Activated CD4-positive, alpha-beta T cell treated with anti-CD3 and anti-CD28 coated beads, Interleukin-2, amount 10 ng/mL, durations not matched to agents 7 days and 5 days (primary cell): ENCODE data around the gene ELOVL1. TPM values are rescaled to one million over a fixed set of nuclear protein-coding genes. Genes with fewer than 3 reads are reported as not detected.

Experiments
- CTCF ChIA-PET: fragments of 350-600 bp; sonication (Branson Sonifier 250); formaldehyde crosslinking; loops from one replicate; lab custom pipeline; 2021; ENCODE audit warnings: antibody characterized with exemption; lab: Charles Lee
- POLR2A ChIA-PET: fragments of 350-600 bp; sonication (Branson Sonifier 250); formaldehyde crosslinking; loops from one replicate; lab custom pipeline; 2021; ENCODE audit warnings: antibody characterized with exemption; lab: Charles Lee
- DNase-seq: peaks from one replicate; pipeline ENCODE4 v3.0.0-alpha.2; 2020
- H3K27ac Mint-ChIP-seq: one replicate; pipeline ENCODE4 v1.8.0; 2021; ENCODE audit warnings: mild to moderate bottlenecking, moderate library complexity, mixed read lengths
- H3K27me3 Mint-ChIP-seq: one replicate; pipeline ENCODE4 v1.8.0; 2021; ENCODE audit warnings: mixed read lengths
- H3K36me3 Mint-ChIP-seq: one replicate; pipeline ENCODE4 v1.8.0; 2021; ENCODE audit warnings: low read depth, mixed read lengths
- H3K4me1 Mint-ChIP-seq: one replicate; pipeline ENCODE4 v1.8.0; 2021; ENCODE audit warnings: mixed read lengths
- H3K4me3 Mint-ChIP-seq: one replicate; pipeline ENCODE4 v1.8.0; 2021; ENCODE audit warnings: mild to moderate bottlenecking, moderate library complexity, mixed read lengths
- H3K9me3 Mint-ChIP-seq: one replicate; pipeline ENCODE4 v1.8.0; 2021; ENCODE audit warnings: mixed read lengths
- total RNA-seq, 2 experiments: library from RNA; stranded (reverse); gene quantifications; one replicate each; pipeline ENCODE4 v1.2.3, GENCODE V29; 2021

ELOVL1 gene
- total RNA-seq, 2 experiments from 2014 or later, result 77.1 to 85.0 TPM

DNA sequence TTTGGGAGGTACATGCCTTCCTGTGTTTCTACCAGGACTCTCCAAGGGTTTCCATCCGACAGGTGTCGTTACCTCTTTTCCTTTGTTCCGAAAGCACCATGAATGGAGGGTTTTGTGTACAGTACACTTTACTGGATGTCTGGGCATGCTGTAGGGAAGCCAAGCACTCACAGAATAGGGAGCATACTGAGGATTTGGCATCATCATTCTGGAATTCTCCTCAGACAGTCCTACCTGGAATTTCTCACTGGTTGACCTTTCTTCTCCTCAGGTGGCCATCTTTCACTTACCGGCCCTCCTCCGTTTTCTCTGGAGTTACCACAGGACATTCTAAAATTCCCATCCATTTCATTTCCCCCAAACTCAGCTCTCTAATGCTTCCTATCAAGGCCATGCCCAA is 36.1 kb downstream of the ELOVL1 start:
- H3K36me3 Mint-ChIP-seq, result no peaks in the 10 kb centered on the region
- POLR2A ChIA-PET, result interaction anchor here (0.6 kb wide), 1 partner anchor 63 kb away, joined by 4 read pairs; no protein-coding TSS in a partner anchor
- H3K9me3 Mint-ChIP-seq, result peaks cover 10% of the 10 kb centered on the region
- CTCF ChIA-PET, result no interaction called here
- H3K27ac Mint-ChIP-seq, result no peak overlapping the region
- no peaks in the 10 kb centered on the region for H3K27me3 Mint-ChIP-seq
- peaks cover 20% of the 10 kb centered on the region for H3K4me1 Mint-ChIP-seq
- H3K4me3 Mint-ChIP-seq, result no peak overlapping the region
- DNase-seq, result no peak

DNA sequence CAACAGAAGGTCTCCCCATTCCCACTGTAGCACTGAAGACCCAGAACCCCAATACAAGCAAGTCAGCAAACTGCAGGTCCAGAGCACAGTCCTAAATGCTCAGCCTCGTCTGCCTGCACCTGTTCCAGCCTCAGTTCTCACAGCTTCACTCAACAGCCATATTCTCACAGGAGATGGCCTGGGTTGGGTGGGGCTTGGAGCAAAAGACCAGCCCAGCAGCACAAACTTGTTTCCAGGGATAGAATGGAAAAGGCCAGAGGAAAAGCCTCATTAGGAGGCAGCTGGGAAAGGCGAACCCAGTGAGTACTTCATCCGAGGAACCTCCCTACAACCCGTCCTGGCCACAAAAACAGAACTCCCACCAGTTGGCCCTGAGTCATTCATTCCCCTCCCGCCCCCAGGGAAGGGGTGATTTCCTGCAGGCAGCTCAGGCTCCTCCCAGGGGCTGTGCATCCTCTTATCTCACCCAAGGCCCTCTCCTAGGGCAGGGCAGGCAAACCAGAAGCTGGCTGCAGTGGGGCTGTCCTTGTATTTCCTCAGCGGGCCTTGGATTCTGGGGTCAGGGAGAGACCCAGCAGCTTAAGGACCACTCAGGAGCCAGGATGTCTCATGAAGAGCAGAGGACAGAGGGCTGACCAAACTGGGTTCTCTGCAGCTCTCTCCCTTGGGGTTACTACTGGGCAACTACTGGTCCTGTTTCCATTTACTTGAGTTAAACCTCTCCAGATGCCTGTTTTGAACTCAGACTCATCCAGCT is 37.6 kb downstream of the ELOVL1 start:
- DNase-seq, result no peak
- H3K9me3 Mint-ChIP-seq, result peaks cover 16% of the 10 kb centered on the region
- no peaks in the 10 kb centered on the region for H3K36me3 Mint-ChIP-seq
- ChIA-PET CTCF (no interaction called here), POLR2A (interaction anchor here (0.7 kb wide), 1 partner anchor 337 kb away, joined by 4 read pairs; no protein-coding TSS in a partner anchor)
- H3K4me1 Mint-ChIP-seq, result peaks cover 20% of the 10 kb centered on the region
- no peaks in the 10 kb centered on the region for H3K27me3 Mint-ChIP-seq
- no peak overlapping the region for H3K4me3 Mint-ChIP-seq
- H3K27ac Mint-ChIP-seq, result no peak overlapping the region

DNA sequence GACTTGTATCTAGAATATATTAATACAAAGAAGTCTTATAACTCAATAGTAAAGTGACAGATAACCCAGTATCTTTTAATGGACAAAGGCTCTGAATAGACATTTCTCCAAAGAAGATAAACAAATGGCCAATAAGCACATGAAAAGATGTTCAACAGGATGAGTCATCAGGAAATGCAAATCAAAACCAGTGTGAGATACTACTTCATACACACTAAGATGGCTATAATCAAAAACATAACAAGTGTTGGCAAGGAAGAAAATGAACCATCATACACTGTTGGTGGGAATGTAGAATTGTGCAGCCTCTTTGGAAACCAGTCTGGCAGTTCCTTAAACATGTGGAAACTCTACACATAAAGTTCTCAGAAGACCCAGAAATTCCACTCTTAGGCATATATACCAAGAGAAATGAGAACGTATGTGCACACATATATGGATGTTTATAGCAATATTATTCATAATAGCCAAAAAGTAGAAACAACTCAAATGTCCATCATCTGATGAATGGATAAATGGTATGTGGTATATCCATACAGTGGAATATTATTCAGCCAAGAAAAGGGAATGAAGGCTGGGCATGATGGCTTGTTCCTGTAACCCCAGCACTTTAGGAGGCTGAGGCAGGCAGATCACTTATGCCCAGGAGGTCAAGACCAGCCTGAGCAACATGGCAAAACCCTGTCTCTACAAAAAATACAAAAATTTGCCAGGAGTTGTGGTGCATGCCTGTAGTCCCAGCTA is 40.1 kb downstream of the ELOVL1 start:
- Mint-ChIP-seq H3K36me3 (no peaks in the 10 kb centered on the region), H3K27me3 (no peaks in the 10 kb centered on the region), H3K4me1 (peaks cover 24% of the 10 kb centered on the region), H3K9me3 (peaks cover 22% of the 10 kb centered on the region), H3K27ac (no peak overlapping the region), H3K4me3 (no peak overlapping the region)
- POLR2A ChIA-PET, result no interaction called here
- CTCF ChIA-PET, result no interaction called here
- no peak for DNase-seq

DNA sequence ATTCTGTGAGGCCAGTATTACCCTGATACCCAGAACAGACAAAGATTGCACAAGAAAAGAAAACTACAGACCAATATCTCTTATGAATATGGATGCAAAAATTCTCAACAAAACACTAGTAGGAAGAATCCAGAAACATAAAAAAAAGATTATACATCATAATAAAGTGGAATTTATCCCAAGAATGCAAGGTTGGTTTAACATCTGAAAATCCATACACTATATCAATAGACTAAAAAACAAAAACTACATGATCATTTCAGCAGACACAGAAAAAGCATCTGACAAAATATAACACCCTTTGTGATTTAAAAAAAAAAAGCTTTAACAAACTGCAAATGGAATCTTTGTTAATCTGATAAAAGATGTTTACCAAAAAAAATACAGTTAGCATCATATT is 42.4 kb downstream of the ELOVL1 start:
- no peak overlapping the region for H3K4me3 Mint-ChIP-seq
- H3K27me3 Mint-ChIP-seq, result no peaks in the 10 kb centered on the region
- H3K36me3 Mint-ChIP-seq, result no peaks in the 10 kb centered on the region
- peaks cover 22% of the 10 kb centered on the region for H3K9me3 Mint-ChIP-seq
- POLR2A ChIA-PET, result no interaction called here
- no peak for DNase-seq
- no peak overlapping the region for H3K27ac Mint-ChIP-seq
- CTCF ChIA-PET, result no interaction called here
- H3K4me1 Mint-ChIP-seq, result peaks cover 23% of the 10 kb centered on the region

DNA sequence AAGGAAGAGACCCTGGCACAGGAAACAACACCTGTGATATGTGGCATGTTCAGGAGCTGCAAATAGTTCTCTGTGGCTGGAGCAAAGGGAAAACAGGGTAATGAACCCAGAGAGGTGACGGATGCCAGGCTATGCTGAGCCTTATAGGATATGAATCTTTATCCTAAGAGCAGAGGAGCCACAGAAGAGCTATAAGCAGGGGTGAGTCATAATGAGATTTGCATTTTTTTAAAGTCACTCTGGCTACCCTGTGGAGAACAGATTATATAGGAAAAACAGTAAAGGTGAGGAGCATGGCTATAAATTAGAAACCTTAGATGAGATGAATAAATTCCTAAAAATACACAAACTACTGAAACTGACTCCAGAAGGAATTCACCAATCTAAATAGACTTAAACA is 43.0 kb downstream of the ELOVL1 start:
- Mint-ChIP-seq H3K27ac (no peak overlapping the region), H3K27me3 (no peaks in the 10 kb centered on the region), H3K4me3 (no peak overlapping the region), H3K4me1 (peaks cover 17% of the 10 kb centered on the region), H3K36me3 (no peaks in the 10 kb centered on the region), H3K9me3 (peaks cover 22% of the 10 kb centered on the region)
- DNase-seq, result no peak
- POLR2A ChIA-PET, result no interaction called here
- CTCF ChIA-PET, result interaction anchor here (0.5 kb wide), 1 partner anchor 62 kb away, joined by 3 read pairs; no protein-coding TSS in a partner anchor

DNA sequence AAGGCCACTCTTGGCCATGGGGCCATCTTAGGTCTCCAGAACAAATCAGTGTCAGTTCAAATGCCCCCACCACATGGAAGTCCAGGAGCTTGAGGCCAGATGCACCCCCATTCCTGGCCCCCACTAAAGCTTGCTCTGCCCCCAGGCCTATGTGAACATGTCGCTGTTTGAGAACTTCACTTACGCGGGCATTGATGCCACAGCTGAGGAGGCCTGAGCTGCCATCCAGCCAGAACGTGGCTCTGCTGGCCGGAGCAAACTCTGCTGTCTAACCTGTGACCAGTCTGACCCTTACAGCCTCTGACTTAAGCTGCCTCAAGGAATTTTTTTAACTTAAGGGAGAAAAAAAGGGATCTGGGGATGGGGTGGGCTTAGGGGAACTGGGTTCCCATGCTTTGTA is 45.3 kb downstream of the ELOVL1 start:
- POLR2A ChIA-PET, result no interaction called here
- H3K27ac Mint-ChIP-seq, result no peak overlapping the region

DNA sequence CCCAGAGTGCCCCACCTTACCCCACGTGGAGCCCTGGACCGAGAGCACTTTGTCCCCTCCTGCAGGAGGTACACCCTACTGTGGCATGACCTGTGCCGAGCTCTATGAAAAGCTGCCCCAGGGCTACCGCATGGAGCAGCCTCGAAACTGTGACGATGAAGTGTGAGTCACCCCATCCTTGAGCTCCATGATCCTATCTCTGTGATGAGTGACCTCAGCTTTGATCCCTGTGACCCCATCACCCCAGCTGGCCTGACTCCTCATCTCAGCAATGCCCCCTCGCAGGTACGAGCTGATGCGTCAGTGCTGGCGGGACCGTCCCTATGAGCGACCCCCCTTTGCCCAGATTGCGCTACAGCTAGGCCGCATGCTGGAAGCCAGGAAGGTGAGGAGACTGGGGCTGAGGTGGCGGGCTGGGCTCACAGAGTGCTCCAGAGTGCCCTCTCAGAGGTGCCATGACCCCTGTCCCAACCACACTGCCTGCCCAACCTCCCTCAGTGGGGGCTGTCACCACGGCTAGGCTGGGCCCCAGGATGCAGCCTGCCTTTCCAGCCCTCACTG is 46.4 kb downstream of the ELOVL1 start:
- H3K4me3 Mint-ChIP-seq, result no peak overlapping the region
- peaks cover 12% of the 10 kb centered on the region for H3K9me3 Mint-ChIP-seq

More for the DNA sequence above, 45.3 kb downstream of the ELOVL1 start:
- Mint-ChIP-seq H3K36me3 (no peaks in the 10 kb centered on the region), H3K4me1 (peaks cover 12% of the 10 kb centered on the region), H3K27me3 (no peaks in the 10 kb centered on the region), H3K9me3 (peaks cover 15% of the 10 kb centered on the region), H3K4me3 (no peak overlapping the region)
- DNase-seq, result no peak
- CTCF ChIA-PET, result interaction anchor here (1.1 kb wide), 1 partner anchor 18 kb away, joined by 3 read pairs; no protein-coding TSS in a partner anchor

DNA sequence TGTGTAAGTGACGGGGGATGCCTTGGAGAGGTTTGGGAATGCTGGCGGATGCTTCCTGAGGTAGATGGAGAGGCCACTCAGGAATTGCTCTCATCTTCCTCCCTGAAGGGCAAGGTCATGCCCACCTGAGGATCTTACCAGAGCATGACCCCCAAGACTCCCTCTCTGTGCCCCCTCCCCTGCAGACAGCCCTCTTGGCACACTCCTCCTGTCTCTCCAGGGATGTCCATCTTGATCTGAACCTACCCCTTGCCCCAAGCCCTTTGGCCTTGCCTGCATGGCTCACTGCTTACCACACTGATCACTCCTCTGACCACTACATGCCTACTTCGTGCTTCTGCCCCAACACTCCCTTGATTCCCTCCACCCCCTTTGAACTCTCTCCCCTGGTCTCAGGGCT is 48.0 kb downstream of the ELOVL1 start:
- Mint-ChIP-seq H3K27ac (no peak overlapping the region), H3K4me1 (peaks cover 4% of the 10 kb centered on the region), H3K9me3 (peaks cover 3% of the 10 kb centered on the region), H3K27me3 (no peaks in the 10 kb centered on the region), H3K36me3 (no peaks in the 10 kb centered on the region), H3K4me3 (no peak overlapping the region)
- ChIA-PET CTCF (no interaction called here), POLR2A (no interaction called here)
- DNase-seq, result no peak

More for the DNA sequence above, 46.4 kb downstream of the ELOVL1 start:
- DNase-seq, result no peak
- CTCF ChIA-PET, result interaction anchor here (0.6 to 1.2 kb wide), 2 partner anchors 18 to 715 kb away, joined by 4 to 5 read pairs; no protein-coding TSS in a partner anchor
- POLR2A ChIA-PET, result no interaction called here
- Mint-ChIP-seq H3K27me3 (no peaks in the 10 kb centered on the region), H3K36me3 (no peaks in the 10 kb centered on the region), H3K4me1 (peaks cover 4% of the 10 kb centered on the region), H3K27ac (no peak overlapping the region)

DNA sequence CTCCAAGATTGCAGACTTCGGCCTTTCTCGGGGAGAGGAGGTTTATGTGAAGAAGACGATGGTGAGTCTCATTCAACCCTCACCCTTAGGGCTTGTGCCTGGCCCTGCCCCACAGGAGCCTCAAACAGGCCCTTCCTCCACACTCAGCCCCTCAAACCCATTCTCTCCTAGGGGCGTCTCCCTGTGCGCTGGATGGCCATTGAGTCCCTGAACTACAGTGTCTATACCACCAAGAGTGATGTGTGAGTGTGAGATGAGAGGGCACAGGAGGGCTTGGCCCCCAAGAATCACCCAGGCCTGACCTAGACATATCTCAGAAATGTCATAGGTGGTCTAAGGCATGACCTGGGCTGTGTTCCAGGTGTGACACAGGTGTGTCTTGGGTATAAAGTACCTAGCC is 48.5 kb downstream of the ELOVL1 start:
- ChIA-PET POLR2A (no interaction called here), CTCF (no interaction called here)
- Mint-ChIP-seq H3K4me1 (peaks cover under 1% of the 10 kb centered on the region), H3K4me3 (no peak overlapping the region), H3K9me3 (no peaks in the 10 kb centered on the region), H3K27me3 (no peaks in the 10 kb centered on the region), H3K36me3 (no peaks in the 10 kb centered on the region), H3K27ac (no peak overlapping the region)
- no peak for DNase-seq

DNA sequence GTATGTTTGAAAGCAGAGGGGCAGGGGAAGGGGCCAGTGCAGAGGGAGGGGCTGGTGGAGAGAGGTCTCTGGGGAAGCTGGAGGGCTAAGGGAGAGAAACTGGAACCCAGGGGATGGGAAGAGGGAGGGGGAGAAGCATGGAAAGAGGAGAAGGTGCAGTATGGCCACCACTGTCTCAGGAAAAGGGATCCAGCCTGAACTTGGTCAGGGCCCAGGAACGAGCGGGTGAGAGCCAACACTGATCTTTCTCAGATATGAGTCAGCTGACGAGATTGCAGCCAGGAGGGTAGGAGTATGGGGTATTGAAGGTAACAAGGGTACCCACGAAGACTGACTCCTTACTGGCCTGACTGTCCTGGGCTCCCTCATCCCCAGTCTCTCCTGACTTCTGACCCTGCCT is 49.0 kb downstream of the ELOVL1 start:
- H3K27ac Mint-ChIP-seq, result no peak overlapping the region
- no peaks in the 10 kb centered on the region for H3K4me1 Mint-ChIP-seq
- POLR2A ChIA-PET, result no interaction called here
- H3K36me3 Mint-ChIP-seq, result no peaks in the 10 kb centered on the region
- no peak overlapping the region for H3K4me3 Mint-ChIP-seq
- CTCF ChIA-PET, result no interaction called here
- H3K27me3 Mint-ChIP-seq, result no peaks in the 10 kb centered on the region
- no peak for DNase-seq
- no peaks in the 10 kb centered on the region for H3K9me3 Mint-ChIP-seq

DNA sequence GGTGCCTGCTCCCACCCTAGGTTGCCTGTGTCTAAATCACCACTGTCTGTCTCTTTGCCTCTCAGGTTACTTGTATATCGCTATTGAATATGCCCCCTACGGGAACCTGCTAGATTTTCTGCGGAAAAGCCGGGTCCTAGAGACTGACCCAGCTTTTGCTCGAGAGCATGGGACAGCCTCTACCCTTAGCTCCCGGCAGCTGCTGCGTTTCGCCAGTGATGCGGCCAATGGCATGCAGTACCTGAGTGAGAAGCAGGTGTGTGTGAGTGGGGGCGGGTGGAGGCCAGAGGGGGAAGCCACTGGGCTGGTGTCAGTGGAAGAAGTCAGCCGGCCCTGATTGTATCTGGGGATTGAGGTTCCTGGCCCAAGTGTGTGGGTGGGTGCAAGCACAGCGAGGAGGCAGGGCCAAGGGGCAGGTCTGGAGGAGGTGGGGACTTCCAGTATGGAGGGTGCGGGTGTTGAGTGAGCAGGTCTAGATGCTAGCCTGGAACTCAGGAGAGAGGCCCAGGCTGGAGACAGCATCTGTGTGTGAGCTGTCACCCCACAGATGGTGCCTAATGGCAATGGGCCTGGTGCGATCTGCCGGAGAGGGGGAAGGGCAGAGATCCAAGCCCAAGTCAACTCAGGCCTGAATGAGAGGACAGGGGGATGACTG is 49.9 kb downstream of the ELOVL1 start:
- H3K9me3 Mint-ChIP-seq, result no peaks in the 10 kb centered on the region
- no peak overlapping the region for H3K4me3 Mint-ChIP-seq
- no peak overlapping the region for H3K27ac Mint-ChIP-seq
- H3K4me1 Mint-ChIP-seq, result no peaks in the 10 kb centered on the region
- DNase-seq, result no peak
- H3K36me3 Mint-ChIP-seq, result no peaks in the 10 kb centered on the region
- CTCF ChIA-PET, result no interaction called here
- no peaks in the 10 kb centered on the region for H3K27me3 Mint-ChIP-seq
- POLR2A ChIA-PET, result no interaction called here

DNA sequence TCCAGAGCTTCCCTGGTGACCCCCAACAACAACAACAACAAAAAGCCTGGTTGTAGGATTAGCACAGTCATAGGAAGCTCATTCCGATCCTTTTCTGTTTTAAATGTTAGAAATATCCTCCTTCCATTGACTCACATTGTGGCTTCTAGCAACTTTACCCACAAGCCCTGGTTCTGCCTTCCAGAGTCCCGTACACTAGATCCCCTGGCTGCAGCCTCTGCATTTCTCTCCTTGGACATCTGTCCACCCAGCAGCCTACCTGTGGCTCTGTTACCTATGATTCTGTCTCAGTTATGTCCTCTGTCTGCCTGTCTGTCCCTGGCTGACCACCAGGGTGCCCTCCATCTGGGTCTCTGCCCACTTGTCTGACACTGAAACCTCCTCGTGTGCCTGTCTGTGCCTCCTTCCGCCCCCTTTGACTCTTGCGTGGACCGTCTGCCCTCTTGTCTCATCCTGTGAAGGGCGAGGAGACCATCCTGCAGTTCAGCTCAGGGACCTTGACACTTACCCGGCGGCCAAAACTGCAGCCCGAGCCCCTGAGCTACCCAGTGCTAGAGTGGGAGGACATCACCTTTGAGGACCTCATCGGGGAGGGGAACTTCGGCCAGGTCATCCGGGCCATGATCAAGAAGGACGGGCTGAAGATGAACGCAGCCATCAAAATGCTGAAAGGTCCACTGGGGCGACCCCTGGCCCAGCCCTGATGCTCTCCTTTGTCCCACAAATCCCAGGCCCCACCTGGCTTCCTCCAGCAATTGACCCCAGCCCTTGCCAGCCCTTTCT is 50.9 kb downstream of the ELOVL1 start:
- H3K4me1 Mint-ChIP-seq, result no peaks in the 10 kb centered on the region
- H3K9me3 Mint-ChIP-seq, result no peaks in the 10 kb centered on the region
- no peaks in the 10 kb centered on the region for H3K36me3 Mint-ChIP-seq
- ChIA-PET CTCF (interaction anchor here (1.3 to 1.7 kb wide), 2 partner anchors 12 to 24 kb away, joined by 3 to 4 read pairs; no protein-coding TSS in a partner anchor), POLR2A (no interaction called here)
- H3K27me3 Mint-ChIP-seq, result no peaks in the 10 kb centered on the region
- no peak overlapping the region for H3K27ac Mint-ChIP-seq
- no peak for DNase-seq
- no peak overlapping the region for H3K4me3 Mint-ChIP-seq
